Erythroblast (primary cell): ENCODE results near the gene PGPEP1.

Experiments used
- GATA1 ChIP-seq: IDR thresholded peaks from 2 replicates; pipeline ENCODE4 v1.6.1; 2011; ENCODE audit warnings: low read depth, mild to moderate bottlenecking, control low read depth, low read length, moderate library complexity
- POLR2A ChIP-seq: IDR thresholded peaks from 2 replicates; pipeline ENCODE4 v1.6.1; 2011; ENCODE audit warnings: mild to moderate bottlenecking, low read length

GRCh38 chr19:18416778-18417249 lies 76.4 kb downstream of the PGPEP1 start:
- TF ChIP-seq GATA1, result no peak
- peak; percentile 31 for TF ChIP-seq POLR2A
